Thyroid gland (tissue), 4 donors: ENCODE results near the gene CCND2. TPM values are rescaled to one million over a fixed set of nuclear protein-coding genes. Genes with fewer than 3 reads are reported as not detected.

Experiments used
- DNase-seq, 2 donors: peaks; one replicate each; pipeline ENCODE4 v3.0.0-alpha.2; 2019
- H3K27ac ChIP-seq, 3 donors: fragments of 200-600 bp; sonication (generic); 1 replicate in 2 of 3; 2 replicates in 1 of 3; pipeline ENCODE4 v1.5.1; 2016 to 2019; ENCODE audit warnings: mild to moderate bottlenecking in 1 of 3, moderate library complexity in 1 of 3
- H3K27me3 ChIP-seq: fragments of 200-600 bp; sonication (generic); one replicate; pipeline ENCODE4 v1.5.1; 2019
- H3K36me3 ChIP-seq, 2 donors: fragments of 200-600 bp; sonication (generic); one replicate each; pipeline ENCODE4 v1.5.1; 2016 to 2019
- H3K4me1 ChIP-seq, 2 donors: fragments of 200-600 bp; sonication (generic); one replicate each; pipeline ENCODE4 v1.5.1; 2017 to 2019
- H3K4me3 ChIP-seq, 3 donors: fragments of 200-600 bp; sonication (generic); replicated peaks in 1 of 3; 1 replicate in 2 of 3; 2 replicates in 1 of 3; pipeline ENCODE4 v1.5.1; 2016; ENCODE audit warnings: mild to moderate bottlenecking in 1 of 3
- H3K9me3 ChIP-seq: fragments of 200-600 bp; sonication (generic); one replicate; pipeline ENCODE4 v1.5.1; 2017
- CTCF ChIP-seq, 6 experiments: fragments of 200-600 bp in 3 of 6; fragments of 450-650 bp in 3 of 6; sonication (generic) in 3 of 6; IDR thresholded peaks; one replicate each; pipeline ENCODE4 v1.5.1; 2016 to 2019; ENCODE audit warnings: antibody characterized with exemption in 6 of 6, mild to moderate bottlenecking in 2 of 6, inconsistent platforms in 1 of 6, moderate library complexity in 1 of 6
- POLR2A ChIP-seq, 2 donors: fragments of 450-650 bp; IDR thresholded peaks; one replicate each; pipeline ENCODE4 v1.6.1; 2017; ENCODE audit warnings: antibody characterized with exemption in 2 of 2, mild to moderate bottlenecking in 2 of 2, moderate library complexity in 1 of 2
- WGBS, 2 donors: methylation state at CpG; one replicate each; pipeline ENCODE4 v1.1.5; 2017; 5-methylcytosine and 5-hydroxymethylcytosine counted together
- intact Hi-C: fragments of 100-400 bp; cut with DNase I; formaldehyde crosslinking; loops from one replicate; pipeline ENCODE4 v1.15.1; 2023
- total RNA-seq, 4 donors: library from RNA; depleted of rRNA; stranded (reverse); fragments of >200 nt; gene quantifications; one replicate each; pipeline ENCODE4 v1.2.3, GENCODE V29; 2016

The CCND2 gene
- total RNA-seq, 4 donors from 2014 or later, result 81.4 to 135 (median 122) TPM

- intact Hi-C loops, result no loop called here
- Histone ChIP-seq H3K36me3 (peaks cover 35 to 67% of the 10 kb centered on the region in 2 donors), H3K27me3 (no peaks in the 10 kb centered on the region), H3K4me3 (no peak overlapping the region), H3K9me3 (no peaks in the 10 kb centered on the region), H3K27ac (no peak overlapping the region), H3K4me1 (peaks cover 17 to 24% of the 10 kb centered on the region in 2 donors)
- DNase-seq, result no peak
- no peak for TF ChIP-seq POLR2A (IDR thresholded peaks at IDR 0.05)
- TF ChIP-seq CTCF (IDR thresholded peaks at IDR 0.05), result no peak
- WGBS, 2 donors, result 79 to 81% methylated on average over 12 of the region's 12 CpGs
Observed at GRCh38 chr12:4282892-4283511, 9.4 kb downstream of the CCND2 start.

DNA sequence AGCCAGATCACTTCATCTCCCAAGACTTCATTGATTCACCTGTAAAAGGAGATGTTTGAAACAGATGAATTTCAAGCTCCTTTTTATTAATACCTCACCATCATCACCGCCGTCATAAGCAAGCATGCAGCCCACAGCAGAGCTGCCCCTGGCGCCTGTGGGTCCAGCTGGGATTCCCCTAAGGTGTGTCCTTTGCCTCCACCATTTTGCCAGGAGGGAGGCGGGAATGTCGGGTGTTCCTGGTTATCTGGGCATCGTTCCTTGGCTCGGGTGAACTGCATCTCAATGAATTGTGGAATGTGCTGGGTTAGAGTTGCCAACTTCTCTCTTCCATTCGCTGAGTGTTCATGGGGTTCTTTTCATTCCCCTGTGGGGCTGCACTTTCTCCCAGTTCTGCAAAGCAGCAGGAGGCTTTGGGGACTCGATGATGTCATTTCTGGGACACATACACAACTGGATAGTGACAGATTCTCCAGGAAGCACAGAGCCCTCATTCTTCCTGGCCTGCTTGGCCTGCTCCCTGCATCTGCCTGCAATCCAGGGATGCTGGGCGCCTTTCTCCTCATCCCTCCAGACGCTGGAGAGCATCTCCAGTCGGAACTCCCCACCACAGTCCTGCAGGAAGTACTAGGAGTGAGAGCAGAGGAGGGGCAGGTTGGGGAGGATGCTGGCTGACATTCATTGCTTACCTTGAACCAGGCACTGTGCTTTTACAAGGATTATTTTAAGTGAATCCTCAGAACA, 10.1 kb downstream of the CCND2 start:
- Histone ChIP-seq H3K4me3 (no peak overlapping the region), H3K4me1 (peaks cover 11 to 18% of the 10 kb centered on the region in 2 donors), H3K36me3 (peaks cover 38 to 72% of the 10 kb centered on the region in 2 donors), H3K27me3 (no peaks in the 10 kb centered on the region), H3K9me3 (no peaks in the 10 kb centered on the region), H3K27ac (no peak overlapping the region)
- no peak for TF ChIP-seq CTCF (IDR thresholded peaks at IDR 0.05)
- TF ChIP-seq POLR2A (IDR thresholded peaks at IDR 0.05), result no peak
- no peak for DNase-seq
- WGBS, 2 donors, result 77 to 84% methylated on average over 12 of the region's 12 CpGs
- intact Hi-C loops, result no loop called here

DNA sequence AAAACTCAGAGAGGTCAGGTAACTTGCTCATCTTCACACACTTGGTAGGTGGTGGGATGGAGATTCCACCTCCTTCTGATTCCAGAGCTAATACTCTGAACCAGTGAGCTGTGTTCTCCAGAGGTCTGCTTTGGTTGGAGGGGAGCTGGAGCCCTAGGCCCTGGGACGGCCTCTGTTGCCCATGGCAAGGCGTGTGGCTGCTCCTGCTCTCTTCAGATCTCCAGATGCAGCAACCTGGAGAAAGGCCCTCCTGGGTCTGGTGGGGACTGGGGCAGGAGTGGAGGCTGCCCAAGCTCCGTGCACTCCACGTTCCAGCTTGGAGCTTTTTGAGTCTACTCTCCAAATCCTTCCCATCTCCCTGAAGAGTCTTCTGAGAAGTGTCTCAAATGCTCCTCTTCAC, 10.7 kb downstream of the CCND2 start:
- H3K4me3 ChIP-seq, result no peak overlapping the region
- no peak for DNase-seq
- H3K9me3 ChIP-seq, result no peaks in the 10 kb centered on the region
- TF ChIP-seq POLR2A (IDR thresholded peaks at IDR 0.05) (no peak), CTCF (IDR thresholded peaks at IDR 0.05) (no peak)
- intact Hi-C loops, result no loop called here
- H3K27me3 ChIP-seq, result no peaks in the 10 kb centered on the region
- peaks cover 42 to 78% of the 10 kb centered on the region in 2 donors for H3K36me3 ChIP-seq
- H3K4me1 ChIP-seq, result peaks cover 9 to 13% of the 10 kb centered on the region in 2 donors
- no peak overlapping the region for H3K27ac ChIP-seq
- WGBS, 2 donors, result 92 to 99% methylated on average over 4 of the region's 4 CpGs

- H3K36me3 ChIP-seq, result peaks cover 42 to 83% of the 10 kb centered on the region in 2 donors
- peaks cover 9 to 15% of the 10 kb centered on the region in 2 donors for H3K4me1 ChIP-seq
Observed at GRCh38 chr12:4285070-4285469, 11.5 kb downstream of the CCND2 start.

GRCh38 chr12:4286228-4286627, 12.7 kb downstream of the CCND2 start:
- Histone ChIP-seq H3K36me3 (peaks cover 47 to 84% of the 10 kb centered on the region in 2 donors), H3K27me3 (no peaks in the 10 kb centered on the region), H3K4me3 (no peak overlapping the region), H3K4me1 (peaks cover 0 to 5% of the 10 kb centered on the region in 2 donors), H3K9me3 (no peaks in the 10 kb centered on the region), H3K27ac (no peak overlapping the region)
- TF ChIP-seq POLR2A (IDR thresholded peaks at IDR 0.05) (no peak), CTCF (IDR thresholded peaks at IDR 0.05) (no peak)
- intact Hi-C loops, result no loop called here
- WGBS, 2 donors, result 83 to 90% methylated on average over 12 of the region's 12 CpGs
- DNase-seq, result no peak

More at GRCh38 chr12:4285070-4285469, 11.5 kb downstream of the CCND2 start:
- DNase-seq, result no peak
- no peak overlapping the region for H3K4me3 ChIP-seq
- no peak for TF ChIP-seq POLR2A (IDR thresholded peaks at IDR 0.05)
- no peak overlapping the region for H3K27ac ChIP-seq
- WGBS, 2 donors, result 89 to 93% methylated on average over 8 of the region's 8 CpGs
- no peaks in the 10 kb centered on the region for H3K27me3 ChIP-seq
- no peaks in the 10 kb centered on the region for H3K9me3 ChIP-seq
- intact Hi-C loops, result no loop called here
